ENCODE results near the gene AAK1.
A peak's percentile ranks its signal among the peaks of the same experiment; 100 is the strongest.
"Not testable (repeated sequence)": the region's sequence is repeated elsewhere in the genome, so short reads cannot be mapped to it uniquely, and the experiment has no call there.

Gene AAK1

GRCh38 chr2:69643602-69644505 is at the start of gene AAK1:
Gene AAK1, minus strand, starts transcription at chr2:69643739. Its CDS starts 699 bp downstream, at chr2:69643040.
- peak; percentile 93 for DNase-seq

DNA sequence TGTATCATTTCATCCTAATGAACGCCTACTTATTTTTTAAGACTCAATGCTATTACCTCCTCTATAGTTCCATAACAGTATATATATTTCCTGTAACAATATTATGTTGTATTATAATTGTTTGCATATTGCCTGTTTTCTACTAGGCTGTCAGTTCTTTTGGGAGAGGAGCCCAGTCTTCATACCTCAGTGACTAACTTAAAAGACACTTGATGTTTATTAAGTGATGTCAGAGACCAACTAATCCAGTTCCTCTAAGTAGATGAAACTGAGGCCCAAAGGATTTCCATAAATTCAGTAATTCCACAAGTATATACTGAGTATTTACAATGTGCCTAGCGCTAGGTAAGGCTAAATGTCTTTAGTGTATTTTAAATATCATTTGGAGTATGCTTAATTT is 48.9 kb upstream of the AAK1 start:
- DNase-seq, result no peak

- no peak for DNase-seq
Measured at GRCh38 chr2:69689969-69690368, 46.4 kb upstream of the AAK1 start.

GRCh38 chr2:69689466-69689865 is 45.9 kb upstream of the AAK1 start:
- no peak for DNase-seq

DNA sequence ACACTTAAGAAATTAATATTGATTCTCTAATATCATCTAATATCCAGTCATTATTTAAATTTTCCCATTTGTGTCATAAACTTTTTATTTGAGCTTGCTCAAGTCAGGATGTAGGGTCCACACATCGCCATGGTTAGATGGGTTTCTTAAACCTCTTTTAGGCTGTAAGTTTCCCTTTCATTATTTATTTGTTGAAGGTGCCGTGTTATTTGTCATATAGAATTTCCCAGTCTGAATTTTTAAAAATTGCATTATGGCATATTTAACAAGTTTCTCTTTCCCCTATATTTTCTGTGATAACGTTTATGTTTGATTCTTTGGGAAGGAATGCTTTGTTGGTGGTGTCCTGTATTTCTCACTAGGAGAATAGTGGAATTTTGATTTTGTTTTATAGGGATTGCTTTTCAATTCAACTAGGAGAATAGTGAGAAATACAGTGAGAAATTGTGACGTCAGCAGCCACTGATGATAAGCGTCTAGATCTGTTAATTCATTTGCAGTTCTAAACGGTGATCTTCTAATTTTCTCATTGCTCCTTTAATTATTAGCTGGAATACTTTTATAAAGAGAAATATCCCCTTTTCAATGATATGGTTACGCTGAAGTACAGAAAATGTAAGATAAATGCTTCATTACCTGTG is 44.6 kb upstream of the AAK1 start:
- DNase-seq, result no peak

DNA sequence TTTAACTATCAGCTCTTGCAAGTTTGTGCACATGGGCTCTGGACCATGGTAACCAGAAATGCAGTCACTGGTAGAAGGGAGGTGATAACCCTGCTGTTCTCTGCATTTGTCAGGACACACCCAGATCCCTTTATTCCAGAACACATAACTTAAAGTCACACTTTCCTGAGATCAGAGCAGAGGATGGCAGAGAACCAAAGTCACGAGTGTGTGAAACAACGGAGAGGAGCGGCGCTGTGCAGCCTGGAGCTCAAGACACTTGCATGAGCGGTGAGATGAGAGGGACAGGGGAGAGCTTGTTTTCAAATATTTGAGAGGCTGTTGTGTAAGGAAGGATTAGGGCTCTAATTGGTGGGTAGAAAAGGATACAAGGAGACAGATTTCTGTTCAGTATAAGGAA is 43.3 kb upstream of the AAK1 start:
- no peak for DNase-seq

GRCh38 chr2:69685321-69686048 is 41.9 kb upstream of the AAK1 start:
- peak; percentile 64 for DNase-seq

DNA sequence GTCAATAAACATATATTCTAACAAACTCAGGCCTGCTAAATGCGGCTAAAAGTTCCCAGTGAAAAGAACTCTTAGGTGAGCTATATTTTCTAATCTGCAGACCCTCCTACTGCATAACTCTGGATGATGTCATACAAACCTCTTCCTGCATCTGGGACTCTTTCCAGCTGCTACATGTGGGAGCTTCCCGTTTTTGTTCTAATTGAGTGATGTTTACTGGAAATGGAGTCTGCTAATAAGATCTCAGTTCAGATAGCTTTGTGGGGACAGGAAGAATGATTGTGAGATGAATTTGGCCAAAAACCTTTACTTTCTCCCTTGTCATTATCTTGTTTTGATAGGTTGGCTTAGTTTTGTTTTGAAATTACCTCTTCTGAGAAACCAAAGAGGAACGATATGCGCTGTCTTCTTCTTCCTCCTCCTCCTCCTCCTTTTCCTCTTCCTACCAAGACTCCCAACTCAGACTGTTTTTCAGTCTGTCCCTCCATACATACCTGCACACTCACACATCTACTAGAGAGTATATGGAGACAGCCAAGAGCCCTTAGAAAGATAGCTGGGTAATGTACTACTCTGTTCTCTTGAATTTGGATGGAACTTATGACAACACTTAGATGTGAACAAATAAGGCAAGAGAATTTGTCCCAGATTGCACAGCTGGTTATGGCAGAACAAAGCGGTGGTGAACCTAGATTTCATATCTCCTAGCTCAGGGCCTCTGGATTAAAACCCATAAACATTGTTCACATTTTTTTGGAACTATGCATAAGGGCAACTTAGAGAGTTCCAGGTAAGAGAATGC is 39.8 kb upstream of the AAK1 start:
- no peak for DNase-seq

- DNase-seq, result no peak
Measured at GRCh38 chr2:69682525-69682924, 39.0 kb upstream of the AAK1 start.

GRCh38 chr2:69680001-69680675 is 36.6 kb upstream of the AAK1 start:
- no peak for DNase-seq

DNA sequence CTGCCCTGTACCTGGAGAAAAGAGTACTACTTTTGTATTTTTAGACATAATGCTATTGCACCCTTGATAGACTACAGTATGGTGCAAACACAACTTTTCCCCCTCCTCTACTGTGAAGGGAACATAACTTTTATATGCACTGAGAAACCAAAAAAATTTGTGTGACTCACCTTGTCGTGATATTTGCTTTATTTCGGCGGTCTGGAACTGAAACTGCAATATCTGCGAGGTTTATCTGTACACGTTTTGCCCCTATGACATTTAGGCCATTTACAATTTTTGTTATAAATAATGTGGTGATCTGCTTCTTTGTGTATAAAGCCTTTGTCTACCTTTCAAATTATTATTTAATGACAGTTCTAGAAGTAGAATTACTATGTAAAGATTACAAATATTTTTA is 34.4 kb upstream of the AAK1 start:
- DNase-seq, result no peak

- no peak for DNase-seq
Measured at GRCh38 chr2:69676146-69676545, 32.6 kb upstream of the AAK1 start.

DNA sequence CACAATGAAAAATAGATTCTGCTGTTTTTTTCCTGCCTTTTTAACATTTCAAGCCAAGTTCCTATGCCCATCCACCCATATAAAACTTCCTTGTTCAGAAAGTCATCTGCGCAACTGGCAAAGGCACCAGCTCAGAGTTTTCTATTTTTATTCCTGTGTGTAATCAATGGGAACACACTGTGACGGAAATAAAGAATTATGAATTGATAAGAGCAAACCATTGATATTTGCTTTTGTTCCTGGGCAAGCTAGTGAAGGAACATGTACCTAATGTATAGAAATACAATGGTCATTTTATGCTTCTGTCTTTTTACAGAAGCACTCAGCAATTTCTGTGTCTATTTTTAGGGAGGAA is 30.8 kb upstream of the AAK1 start:
- no peak for DNase-seq

GRCh38 chr2:69673098-69673497 is 29.6 kb upstream of the AAK1 start:
- not testable (repeated sequence) for DNase-seq

GRCh38 chr2:69669666-69670065 is 26.1 kb upstream of the AAK1 start:
- DNase-seq, result no peak

- no peak for DNase-seq
Measured at GRCh38 chr2:69668598-69668997, 25.1 kb upstream of the AAK1 start.

- no peak for DNase-seq
Measured at GRCh38 chr2:69667805-69668382, 24.4 kb upstream of the AAK1 start.

DNA sequence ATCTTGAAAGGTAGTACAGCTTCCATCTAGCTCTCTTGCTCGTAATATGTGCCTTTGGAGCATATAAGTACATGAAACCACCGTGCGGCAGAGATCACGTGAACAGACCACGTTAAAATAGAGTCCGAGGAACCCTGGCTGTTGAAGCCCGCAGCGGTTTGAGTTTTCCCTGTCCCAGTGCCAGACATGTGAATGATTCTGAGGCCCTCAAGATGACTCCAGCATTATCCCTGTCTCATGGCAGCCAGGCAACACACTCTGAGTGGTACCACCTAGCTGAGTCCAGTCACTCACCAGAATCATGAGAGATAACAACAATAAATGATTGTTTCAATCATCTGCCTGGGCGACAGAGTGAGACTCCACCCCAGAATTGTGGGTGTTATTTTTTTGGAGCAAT is 21.6 kb upstream of the AAK1 start:
- DNase-seq, result no peak

DNA sequence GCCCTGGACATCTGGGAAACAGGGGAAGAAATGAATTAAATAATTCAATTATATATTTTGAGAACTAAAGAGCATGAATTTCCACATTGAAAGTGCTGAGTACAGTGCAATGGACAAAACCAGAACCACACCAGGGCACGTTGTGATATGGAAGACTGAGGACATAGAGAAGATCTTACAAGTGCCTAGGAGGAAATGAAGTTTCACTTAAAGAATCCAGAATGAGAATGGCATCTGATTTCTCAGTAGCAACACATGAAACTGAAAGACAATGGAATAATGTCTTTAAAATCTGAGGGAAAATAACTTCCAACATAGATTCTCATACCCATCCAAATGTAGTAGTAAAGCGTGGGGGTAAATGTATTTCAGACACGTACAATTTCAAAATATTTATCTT is 20.3 kb upstream of the AAK1 start:
- no peak for DNase-seq

GRCh38 chr2:69662547-69662946 is 19.0 kb upstream of the AAK1 start:
- DNase-seq, result not testable (repeated sequence)

DNA sequence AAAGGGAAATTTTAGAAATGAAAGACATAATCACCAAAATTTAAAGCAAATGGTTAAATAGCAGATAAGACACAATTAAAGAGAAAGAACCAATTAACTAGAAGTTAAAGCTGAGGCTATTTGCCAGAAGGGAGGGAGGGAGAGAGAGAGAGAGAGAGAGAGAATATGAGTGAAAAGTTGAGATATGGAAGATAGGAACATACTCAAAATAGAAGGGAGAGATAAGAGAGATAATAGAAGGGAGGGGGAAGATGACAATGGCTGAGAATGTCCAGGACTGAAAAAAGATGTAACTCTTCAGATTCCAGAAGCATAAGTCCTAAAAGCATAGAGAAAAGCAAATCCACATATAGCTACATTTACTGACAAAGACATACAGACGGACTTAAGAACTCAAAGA is 17.1 kb upstream of the AAK1 start:
- DNase-seq, result no peak

- DNase-seq, result no peak
Measured at GRCh38 chr2:69659941-69660483, 16.5 kb upstream of the AAK1 start.
